IMR-90 (cell line): ENCODE measurements around the gene AGBL1.

Source experiments
- BHLHE40 ChIP-seq: fragments of 150-350 bp; IDR thresholded peaks from 2 replicates; pipeline ENCODE4 v1.6.1; 2016; ENCODE audit warnings: mild to moderate bottlenecking, low read depth, low read length
- CEBPB ChIP-seq: IDR thresholded peaks from 2 replicates; pipeline ENCODE4 v1.6.1; 2012; ENCODE audit warnings: low read depth, low read length, improper control_type of control experiment
- MAFK ChIP-seq: IDR thresholded peaks from 2 replicates; pipeline ENCODE4 v1.6.1; 2012; ENCODE audit warnings: low read depth, low read length, improper control_type of control experiment
- POLR2A ChIP-seq: IDR thresholded peaks from 2 replicates; pipeline ENCODE4 v1.6.1; 2012; ENCODE audit warnings: mild to moderate bottlenecking, low read depth, low read length
- RAD21 ChIP-seq: IDR thresholded peaks from 2 replicates; pipeline ENCODE4 v1.6.1; 2012; ENCODE audit warnings: low read length, improper control_type of control experiment
- RCOR1 ChIP-seq: IDR thresholded peaks from 2 replicates; pipeline ENCODE4 v1.6.1; 2012; ENCODE audit warnings: mild to moderate bottlenecking, low read length, improper control_type of control experiment; ENCODE audit not compliant: insufficient replicate concordance
- SMC3 ChIP-seq: fragments of 150-350 bp; IDR thresholded peaks from 2 replicates; pipeline ENCODE4 v1.6.1; 2016; ENCODE audit warnings: low read depth, mild to moderate bottlenecking, antibody characterized with exemption, low read length, moderate library complexity
- TF ChIP-seq, protein P1 (sequence below): conservative IDR thresholded peaks from 2 replicates; pipeline ENCODE4 v1.5.1; 2012; ENCODE audit warnings: mild to moderate bottlenecking, low read depth, low read length, improper control_type of control experiment
- TF ChIP-seq, protein P2 (sequence below): fragments of 150-350 bp; IDR thresholded peaks from 2 replicates; pipeline ENCODE4 v1.6.1; 2016; ENCODE audit warnings: low read depth, mild to moderate bottlenecking, low read length, moderate library complexity, borderline replicate concordance

DNA sequence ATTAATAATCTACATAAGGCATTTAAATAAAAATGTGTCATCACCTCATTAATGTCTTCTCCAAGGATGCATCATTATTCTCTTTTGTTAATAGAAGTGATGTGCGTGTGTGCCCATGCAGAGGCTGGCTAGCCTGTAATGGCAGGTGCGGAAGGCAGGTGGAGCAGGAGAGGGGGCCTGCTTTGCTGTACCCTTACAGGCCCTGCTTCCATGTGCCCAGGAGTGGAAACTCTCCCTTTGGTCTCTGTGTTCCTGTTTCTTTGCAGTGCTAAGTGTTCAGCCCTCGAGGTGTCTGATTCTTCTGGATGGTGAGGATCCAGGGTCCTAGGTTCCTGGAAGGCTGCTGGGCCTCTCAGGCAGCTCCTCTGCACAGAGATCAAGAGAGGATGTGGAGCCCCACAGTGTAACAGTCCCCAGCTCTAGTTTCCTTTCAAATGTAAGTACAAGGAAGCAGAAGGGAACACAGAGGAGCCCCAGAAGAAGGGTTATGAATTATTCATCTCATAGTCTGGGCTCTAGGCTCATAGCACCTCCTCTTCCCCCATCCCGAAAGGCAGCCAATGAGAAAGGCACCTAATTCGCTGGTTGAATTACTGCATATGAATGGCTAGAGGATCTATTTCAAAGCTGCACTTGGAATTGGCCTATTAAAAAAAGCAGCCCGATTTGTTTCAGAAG is 39.2 kb upstream of the AGBL1 start:
- TF ChIP-seq, protein P1, sequence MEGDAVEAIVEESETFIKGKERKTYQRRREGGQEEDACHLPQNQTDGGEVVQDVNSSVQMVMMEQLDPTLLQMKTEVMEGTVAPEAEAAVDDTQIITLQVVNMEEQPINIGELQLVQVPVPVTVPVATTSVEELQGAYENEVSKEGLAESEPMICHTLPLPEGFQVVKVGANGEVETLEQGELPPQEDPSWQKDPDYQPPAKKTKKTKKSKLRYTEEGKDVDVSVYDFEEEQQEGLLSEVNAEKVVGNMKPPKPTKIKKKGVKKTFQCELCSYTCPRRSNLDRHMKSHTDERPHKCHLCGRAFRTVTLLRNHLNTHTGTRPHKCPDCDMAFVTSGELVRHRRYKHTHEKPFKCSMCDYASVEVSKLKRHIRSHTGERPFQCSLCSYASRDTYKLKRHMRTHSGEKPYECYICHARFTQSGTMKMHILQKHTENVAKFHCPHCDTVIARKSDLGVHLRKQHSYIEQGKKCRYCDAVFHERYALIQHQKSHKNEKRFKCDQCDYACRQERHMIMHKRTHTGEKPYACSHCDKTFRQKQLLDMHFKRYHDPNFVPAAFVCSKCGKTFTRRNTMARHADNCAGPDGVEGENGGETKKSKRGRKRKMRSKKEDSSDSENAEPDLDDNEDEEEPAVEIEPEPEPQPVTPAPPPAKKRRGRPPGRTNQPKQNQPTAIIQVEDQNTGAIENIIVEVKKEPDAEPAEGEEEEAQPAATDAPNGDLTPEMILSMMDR, result no peak
- TF ChIP-seq POLR2A, result no peak
- no peak for TF ChIP-seq MAFK
- TF ChIP-seq RAD21, result no peak
- no peak for TF ChIP-seq CEBPB
- TF ChIP-seq RCOR1, result no peak
- no peak for TF ChIP-seq SMC3
- TF ChIP-seq, protein P2, sequence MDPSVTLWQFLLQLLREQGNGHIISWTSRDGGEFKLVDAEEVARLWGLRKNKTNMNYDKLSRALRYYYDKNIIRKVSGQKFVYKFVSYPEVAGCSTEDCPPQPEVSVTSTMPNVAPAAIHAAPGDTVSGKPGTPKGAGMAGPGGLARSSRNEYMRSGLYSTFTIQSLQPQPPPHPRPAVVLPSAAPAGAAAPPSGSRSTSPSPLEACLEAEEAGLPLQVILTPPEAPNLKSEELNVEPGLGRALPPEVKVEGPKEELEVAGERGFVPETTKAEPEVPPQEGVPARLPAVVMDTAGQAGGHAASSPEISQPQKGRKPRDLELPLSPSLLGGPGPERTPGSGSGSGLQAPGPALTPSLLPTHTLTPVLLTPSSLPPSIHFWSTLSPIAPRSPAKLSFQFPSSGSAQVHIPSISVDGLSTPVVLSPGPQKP, result no peak
- TF ChIP-seq BHLHE40, result no peak
